Measurements from ENCODE around the gene ROCK2. TPM values are rescaled to one million over a fixed set of nuclear protein-coding genes. Genes with fewer than 3 reads are reported as not detected.
A peak's percentile ranks its signal among the peaks of the same experiment; 100 is the strongest.

The ROCK2 gene
- total and polyA plus RNA-seq, 2 of the 13 experiments (the other 11 are each of a cell fraction or from before 2014, with no cell fraction given) = 38.1 to 119 TPM

DNA sequence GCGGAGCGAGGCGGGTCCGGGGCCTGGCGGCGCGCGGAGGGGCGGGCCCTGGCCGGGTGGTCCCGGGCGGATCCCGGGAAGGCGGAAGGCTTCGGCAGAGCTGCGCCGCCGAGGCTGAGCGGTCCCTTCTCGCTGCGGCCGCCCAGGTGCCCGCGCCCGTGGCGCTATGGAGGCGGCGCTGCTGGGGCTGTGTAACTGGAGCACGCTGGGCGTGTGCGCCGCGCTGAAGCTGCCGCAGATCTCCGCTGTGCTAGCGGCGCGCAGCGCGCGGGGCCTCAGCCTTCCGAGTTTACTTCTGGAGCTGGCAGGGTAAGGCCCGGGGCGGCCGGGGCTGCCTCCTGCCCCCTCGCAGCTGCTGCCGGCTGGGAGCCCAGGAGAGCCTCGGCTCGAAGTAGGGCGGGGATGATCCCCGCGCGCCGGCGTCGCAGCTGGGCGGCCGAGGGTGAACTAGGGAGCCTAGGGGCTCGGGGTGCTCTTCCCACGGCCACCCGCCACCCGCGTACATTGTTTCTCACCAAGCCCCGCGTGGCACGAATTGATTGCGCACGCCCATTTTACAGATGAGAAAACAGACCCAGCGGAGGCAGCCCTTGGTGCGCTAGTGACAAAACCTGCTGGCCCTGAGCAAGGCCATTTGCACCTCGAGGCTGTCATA lies 188.9 kb downstream of the ROCK2 start, which contains the start of gene SLC66A3 (continued):
- TF ChIP-seq, protein P1, sequence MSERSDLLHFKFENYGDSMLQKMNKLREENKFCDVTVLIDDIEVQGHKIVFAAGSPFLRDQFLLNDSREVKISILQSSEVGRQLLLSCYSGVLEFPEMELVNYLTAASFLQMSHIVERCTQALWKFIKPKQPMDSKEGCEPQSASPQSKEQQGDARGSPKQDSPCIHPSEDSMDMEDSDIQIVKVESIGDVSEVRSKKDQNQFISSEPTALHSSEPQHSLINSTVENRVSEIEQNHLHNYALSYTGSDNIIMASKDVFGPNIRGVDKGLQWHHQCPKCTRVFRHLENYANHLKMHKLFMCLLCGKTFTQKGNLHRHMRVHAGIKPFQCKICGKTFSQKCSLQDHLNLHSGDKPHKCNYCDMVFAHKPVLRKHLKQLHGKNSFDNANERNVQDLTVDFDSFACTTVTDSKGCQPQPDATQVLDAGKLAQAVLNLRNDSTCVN (CRISPR knock-in tag; IDR thresholded peaks at IDR 0.05; ENCODE audit: borderline replicate concordance) = no peak
- TF ChIP-seq THYN1 (CRISPR knock-in tag; IDR thresholded peaks at IDR 0.05; ENCODE audit: borderline replicate concordance, low read depth) = no peak
- TF ChIP-seq RFXAP (CRISPR knock-in tag; IDR thresholded peaks at IDR 0.05; ENCODE audit: borderline replicate concordance) = peak; percentile 31; the same call in 1 of the 2 replicates
- no peak for TF ChIP-seq DNMT3B (CRISPR knock-in tag; conservative IDR thresholded peaks at IDR 0.05)
- TF ChIP-seq NBN (conservative IDR thresholded peaks at IDR 0.05) = no peak
- TF ChIP-seq REL (CRISPR knock-in tag; conservative IDR thresholded peaks at IDR 0.05) = no peak
- TF ChIP-seq SAP130 (CRISPR knock-in tag; IDR thresholded peaks at IDR 0.05; ENCODE audit: low read depth) = peak; percentile 80
- TF ChIP-seq KDM4B (CRISPR knock-in tag; IDR thresholded peaks at IDR 0.05) = peak; percentile 23; the same call in 1 of the 2 replicates
- TF ChIP-seq ZNF335 (CRISPR knock-in tag; IDR thresholded peaks at IDR 0.05) = no peak
- TF ChIP-seq, protein P2, sequence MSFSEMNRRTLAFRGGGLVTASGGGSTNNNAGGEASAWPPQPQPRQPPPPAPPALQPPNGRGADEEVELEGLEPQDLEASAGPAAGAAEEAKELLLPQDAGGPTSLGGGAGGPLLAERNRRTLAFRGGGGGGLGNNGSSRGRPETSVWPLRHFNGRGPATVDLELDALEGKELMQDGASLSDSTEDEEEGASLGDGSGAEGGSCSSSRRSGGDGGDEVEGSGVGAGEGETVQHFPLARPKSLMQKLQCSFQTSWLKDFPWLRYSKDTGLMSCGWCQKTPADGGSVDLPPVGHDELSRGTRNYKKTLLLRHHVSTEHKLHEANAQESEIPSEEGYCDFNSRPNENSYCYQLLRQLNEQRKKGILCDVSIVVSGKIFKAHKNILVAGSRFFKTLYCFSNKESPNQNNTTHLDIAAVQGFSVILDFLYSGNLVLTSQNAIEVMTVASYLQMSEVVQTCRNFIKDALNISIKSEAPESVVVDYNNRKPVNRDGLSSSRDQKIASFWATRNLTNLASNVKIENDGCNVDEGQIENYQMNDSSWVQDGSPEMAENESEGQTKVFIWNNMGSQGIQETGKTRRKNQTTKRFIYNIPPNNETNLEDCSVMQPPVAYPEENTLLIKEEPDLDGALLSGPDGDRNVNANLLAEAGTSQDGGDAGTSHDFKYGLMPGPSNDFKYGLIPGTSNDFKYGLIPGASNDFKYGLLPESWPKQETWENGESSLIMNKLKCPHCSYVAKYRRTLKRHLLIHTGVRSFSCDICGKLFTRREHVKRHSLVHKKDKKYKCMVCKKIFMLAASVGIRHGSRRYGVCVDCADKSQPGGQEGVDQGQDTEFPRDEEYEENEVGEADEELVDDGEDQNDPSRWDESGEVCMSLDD (CRISPR knock-in tag; IDR thresholded peaks at IDR 0.05; ENCODE audit: borderline replicate concordance) = no peak
- no peak for TF ChIP-seq FOXK2 (IDR thresholded peaks at IDR 0.05)
- TF ChIP-seq NCOA2 (CRISPR knock-in tag; IDR thresholded peaks at IDR 0.05) = no peak
- no peak for TF ChIP-seq NR2F2 (IDR thresholded peaks at IDR 0.05; ENCODE audit: borderline replicate concordance, low read depth)
- TF ChIP-seq, protein P3, sequence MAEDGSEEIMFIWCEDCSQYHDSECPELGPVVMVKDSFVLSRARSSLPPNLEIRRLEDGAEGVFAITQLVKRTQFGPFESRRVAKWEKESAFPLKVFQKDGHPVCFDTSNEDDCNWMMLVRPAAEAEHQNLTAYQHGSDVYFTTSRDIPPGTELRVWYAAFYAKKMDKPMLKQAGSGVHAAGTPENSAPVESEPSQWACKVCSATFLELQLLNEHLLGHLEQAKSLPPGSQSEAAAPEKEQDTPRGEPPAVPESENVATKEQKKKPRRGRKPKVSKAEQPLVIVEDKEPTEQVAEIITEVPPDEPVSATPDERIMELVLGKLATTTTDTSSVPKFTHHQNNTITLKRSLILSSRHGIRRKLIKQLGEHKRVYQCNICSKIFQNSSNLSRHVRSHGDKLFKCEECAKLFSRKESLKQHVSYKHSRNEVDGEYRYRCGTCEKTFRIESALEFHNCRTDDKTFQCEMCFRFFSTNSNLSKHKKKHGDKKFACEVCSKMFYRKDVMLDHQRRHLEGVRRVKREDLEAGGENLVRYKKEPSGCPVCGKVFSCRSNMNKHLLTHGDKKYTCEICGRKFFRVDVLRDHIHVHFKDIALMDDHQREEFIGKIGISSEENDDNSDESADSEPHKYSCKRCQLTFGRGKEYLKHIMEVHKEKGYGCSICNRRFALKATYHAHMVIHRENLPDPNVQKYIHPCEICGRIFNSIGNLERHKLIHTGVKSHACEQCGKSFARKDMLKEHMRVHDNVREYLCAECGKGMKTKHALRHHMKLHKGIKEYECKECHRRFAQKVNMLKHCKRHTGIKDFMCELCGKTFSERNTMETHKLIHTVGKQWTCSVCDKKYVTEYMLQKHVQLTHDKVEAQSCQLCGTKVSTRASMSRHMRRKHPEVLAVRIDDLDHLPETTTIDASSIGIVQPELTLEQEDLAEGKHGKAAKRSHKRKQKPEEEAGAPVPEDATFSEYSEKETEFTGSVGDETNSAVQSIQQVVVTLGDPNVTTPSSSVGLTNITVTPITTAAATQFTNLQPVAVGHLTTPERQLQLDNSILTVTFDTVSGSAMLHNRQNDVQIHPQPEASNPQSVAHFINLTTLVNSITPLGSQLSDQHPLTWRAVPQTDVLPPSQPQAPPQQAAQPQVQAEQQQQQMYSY (CRISPR knock-in tag; IDR thresholded peaks at IDR 0.05) = no peak
- TF ChIP-seq, protein P4, sequence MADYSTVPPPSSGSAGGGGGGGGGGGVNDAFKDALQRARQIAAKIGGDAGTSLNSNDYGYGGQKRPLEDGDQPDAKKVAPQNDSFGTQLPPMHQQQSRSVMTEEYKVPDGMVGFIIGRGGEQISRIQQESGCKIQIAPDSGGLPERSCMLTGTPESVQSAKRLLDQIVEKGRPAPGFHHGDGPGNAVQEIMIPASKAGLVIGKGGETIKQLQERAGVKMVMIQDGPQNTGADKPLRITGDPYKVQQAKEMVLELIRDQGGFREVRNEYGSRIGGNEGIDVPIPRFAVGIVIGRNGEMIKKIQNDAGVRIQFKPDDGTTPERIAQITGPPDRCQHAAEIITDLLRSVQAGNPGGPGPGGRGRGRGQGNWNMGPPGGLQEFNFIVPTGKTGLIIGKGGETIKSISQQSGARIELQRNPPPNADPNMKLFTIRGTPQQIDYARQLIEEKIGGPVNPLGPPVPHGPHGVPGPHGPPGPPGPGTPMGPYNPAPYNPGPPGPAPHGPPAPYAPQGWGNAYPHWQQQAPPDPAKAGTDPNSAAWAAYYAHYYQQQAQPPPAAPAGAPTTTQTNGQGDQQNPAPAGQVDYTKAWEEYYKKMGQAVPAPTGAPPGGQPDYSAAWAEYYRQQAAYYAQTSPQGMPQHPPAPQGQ (CRISPR knock-in tag; IDR thresholded peaks at IDR 0.05; ENCODE audit: borderline replicate concordance) = no peak
- peak; percentile 85; the same call in 1 of the 2 replicates for TF ChIP-seq KLF12 (CRISPR knock-in tag; IDR thresholded peaks at IDR 0.05; ENCODE audit: borderline replicate concordance)
- no peak for TF ChIP-seq NFATC3 (CRISPR knock-in tag; IDR thresholded peaks at IDR 0.05)
- no peak for TF ChIP-seq HDAC2 (CRISPR knock-in tag; IDR thresholded peaks at IDR 0.05)
- TF ChIP-seq YEATS4 (CRISPR knock-in tag; IDR thresholded peaks at IDR 0.05; ENCODE audit: borderline replicate concordance) = peak; percentile 61; the same call in 1 of the 2 replicates
- peak; percentile 34; the same call in 1 of the 2 replicates for TF ChIP-seq FOXA3 (CRISPR knock-in tag; IDR thresholded peaks at IDR 0.05)

Measured in HepG2 (cell line).